Activated naive CD4-positive, alpha-beta T cell treated with anti-CD3 and anti-CD28 coated beads for 36 hours (primary cell): Measurements from ENCODE around the gene BCL2. TPM values are rescaled to one million over a fixed set of nuclear protein-coding genes. Genes with fewer than 3 reads are reported as not detected.
"Not testable (repeated sequence)": the region's sequence is repeated elsewhere in the genome, so short reads cannot be mapped to it uniquely, and the experiment has no call there.

Experiments
- CTCF ChIA-PET: fragments of 350-600 bp; sonication (Branson Sonifier 250); formaldehyde crosslinking; loops from one replicate; lab custom pipeline; 2021; ENCODE audit warnings: antibody characterized with exemption; lab: Charles Lee
- DNase-seq: peaks from one replicate; pipeline ENCODE4 v3.0.0-alpha.2; 2020
- H3K27ac Mint-ChIP-seq: one replicate; pipeline ENCODE4 v1.8.0; 2021; ENCODE audit warnings: mild to moderate bottlenecking, mixed read lengths
- H3K27me3 Mint-ChIP-seq: one replicate; pipeline ENCODE4 v1.8.0; 2021; ENCODE audit warnings: low read depth, mixed read lengths
- H3K36me3 Mint-ChIP-seq: one replicate; pipeline ENCODE4 v1.8.0; 2021; ENCODE audit warnings: low read depth, mixed read lengths
- H3K4me1 Mint-ChIP-seq: one replicate; pipeline ENCODE4 v1.8.0; 2021; ENCODE audit warnings: low read depth, mixed read lengths
- H3K4me3 Mint-ChIP-seq: one replicate; pipeline ENCODE4 v1.8.0; 2021; ENCODE audit warnings: mild to moderate bottlenecking, moderate library complexity, mixed read lengths
- H3K9me3 Mint-ChIP-seq: one replicate; pipeline ENCODE4 v1.8.0; 2021; ENCODE audit warnings: mixed read lengths
- intact Hi-C: fragments of 100-400 bp; cut with micrococcal nuclease; formaldehyde crosslinking; loops from one replicate; pipeline ENCODE4 v1.15.1; 2023
- total RNA-seq, 2 experiments: library from RNA; stranded (reverse); gene quantifications; one replicate each; pipeline ENCODE4 v1.2.3, GENCODE V29; 2021

Gene BCL2
- 10 to 100 TPM; 48.4 to 49.6 TPM for total RNA-seq

DNA sequence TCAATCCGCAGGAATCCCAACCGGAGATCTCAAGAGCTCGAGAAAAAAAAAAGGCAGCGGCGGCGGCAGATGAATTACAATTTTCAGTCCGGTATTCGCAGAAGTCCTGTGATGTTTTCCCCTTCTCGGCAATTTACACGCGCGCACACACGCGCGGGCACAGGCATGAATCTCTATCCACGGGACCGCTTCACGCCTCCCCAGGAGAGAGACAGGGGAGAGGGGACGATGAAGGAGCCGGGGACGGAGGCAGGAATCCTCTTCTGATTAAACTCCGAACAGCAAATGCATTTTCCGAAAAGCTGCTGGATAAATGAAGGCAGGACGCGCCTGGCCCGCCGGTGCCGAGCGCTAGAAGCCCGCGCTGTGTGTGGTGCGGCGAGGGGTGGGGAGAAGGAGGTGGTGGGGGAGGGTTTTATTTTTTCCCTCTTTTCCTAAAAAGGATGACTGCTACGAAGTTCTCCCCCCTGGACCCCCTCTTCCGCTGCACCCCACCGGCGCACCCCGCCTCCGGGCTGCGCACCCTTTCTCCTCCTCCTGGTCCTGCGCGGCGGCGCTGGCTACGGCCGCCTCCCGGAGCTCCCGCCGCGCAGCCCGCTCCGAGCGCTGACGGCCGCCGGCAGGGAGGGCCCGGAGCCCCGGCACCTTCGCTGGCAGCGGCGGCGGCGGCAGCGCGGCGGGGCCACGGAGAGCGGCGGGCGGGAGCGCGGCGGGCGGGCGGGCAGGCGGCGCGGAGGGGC is at the start of gene BCL2:
Gene BCL2, minus strand, starts transcription at position 387 of the 740 bp plus-strand sequence.
- CTCF ChIA-PET, result interaction anchor here (1.1 to 3.6 kb wide), 18 partner anchors 12 to 305 kb away, joined by 3 to 84 read pairs (median 10); no protein-coding TSS in a partner anchor
- Mint-ChIP-seq H3K27ac (peak within 1 kb of the TSS; percentile 97), H3K9me3 (no peaks in the 10 kb centered on the region), H3K4me1 (peaks cover 31% of the 10 kb centered on the region), H3K4me3 (peak within 1 kb of the TSS; percentile 98), H3K27me3 (no peaks in the 10 kb centered on the region), H3K36me3 (peaks cover 30% of the 10 kb centered on the region)
- peak; percentile 57 for DNase-seq
- intact Hi-C loops, result loop anchor here (1.0 to 5.0 kb wide), 7 partner anchors 47 to 1133 kb away; partner anchors contain the start of genes PHLPP1, PIGN, RELCH and SERPINB8

DNA sequence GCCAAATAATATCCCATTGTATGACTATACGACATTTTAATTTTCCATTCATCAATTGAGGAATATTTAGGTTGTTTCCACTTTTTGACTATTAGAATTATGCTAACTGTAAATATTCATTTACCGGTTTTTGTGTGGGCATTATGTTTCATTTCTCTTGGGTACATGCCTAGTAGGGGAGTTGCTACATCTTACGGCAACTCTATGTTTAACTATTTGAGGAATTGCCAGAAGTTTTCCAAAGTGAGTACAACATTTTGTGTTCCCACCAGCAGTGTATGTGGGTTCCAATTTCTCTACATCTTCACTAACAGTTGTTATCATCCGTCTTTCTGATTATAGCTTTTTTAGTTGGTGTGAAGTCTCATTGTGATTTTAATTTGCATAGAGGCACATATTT is 49.0 kb upstream of the BCL2 start:
- H3K27me3 Mint-ChIP-seq, result no peaks in the 10 kb centered on the region
- peaks cover 17% of the 10 kb centered on the region for H3K36me3 Mint-ChIP-seq
- CTCF ChIA-PET, result interaction anchor here (0.7 to 1.7 kb wide), 2 partner anchors 62 to 293 kb away, joined by 3 read pairs; no protein-coding TSS in a partner anchor
- H3K4me1 Mint-ChIP-seq, result peaks cover 26% of the 10 kb centered on the region
- peak overlapping the region; percentile 84 for H3K4me3 Mint-ChIP-seq
- intact Hi-C loops, result loop anchor here (5.0 to 10.0 kb wide), 4 partner anchors 131 to 846 kb away; partner anchors contain the start of gene ZCCHC2
- H3K9me3 Mint-ChIP-seq, result peaks cover 15% of the 10 kb centered on the region
- DNase-seq, result no peak
- H3K27ac Mint-ChIP-seq, result peak overlapping the region; percentile 40

DNA sequence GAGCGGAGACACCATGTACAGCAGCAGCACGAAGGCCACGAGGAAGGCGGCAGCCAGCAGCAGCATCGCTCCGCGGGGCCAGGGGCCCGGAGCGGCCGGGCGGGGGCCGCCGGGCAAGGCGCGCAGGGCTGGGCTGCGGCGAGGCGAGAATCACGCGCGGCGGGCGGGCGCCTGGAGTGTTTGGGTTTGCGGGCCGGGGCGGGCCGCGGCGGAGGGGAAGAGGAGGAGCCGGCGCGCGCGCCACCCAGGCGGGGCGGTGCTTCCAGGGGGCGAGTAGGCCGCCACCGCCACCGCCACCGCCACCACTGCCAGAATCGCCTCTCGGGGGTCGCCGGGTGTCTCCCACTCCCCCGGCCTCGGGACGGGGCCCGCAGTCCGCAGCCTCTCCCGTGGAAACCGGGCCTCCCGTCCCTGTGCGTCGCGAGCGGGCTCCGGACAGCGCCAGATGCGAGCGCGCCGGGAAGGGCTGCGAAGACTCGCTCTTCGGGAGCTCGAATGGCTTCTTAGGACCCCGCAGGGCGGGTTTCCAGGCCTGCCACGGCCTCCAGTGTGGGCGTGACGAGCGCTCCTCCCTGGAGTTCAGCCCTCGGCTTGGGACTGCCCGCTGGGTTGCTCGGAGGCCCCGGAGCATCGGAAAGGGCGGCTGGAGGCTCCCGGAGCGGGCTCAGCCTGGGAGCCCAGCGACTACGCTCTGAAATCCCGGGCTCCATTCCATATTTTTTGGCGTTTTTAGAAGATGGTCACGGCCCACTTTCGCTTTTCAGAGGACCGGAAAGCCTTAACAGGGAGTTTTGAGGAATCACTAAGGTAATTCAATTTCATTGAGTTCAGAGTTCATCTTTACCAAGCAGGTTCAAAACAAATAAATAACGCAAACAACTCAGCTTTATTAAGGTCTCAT is 47.7 kb upstream of the BCL2 start, which contains the start of gene KDSR:
Gene KDSR, minus strand, starts transcription at position 154 of the 901 bp plus-strand sequence. Its CDS starts 88 bp downstream, at position 66.
- H3K27me3 Mint-ChIP-seq, result no peaks in the 10 kb centered on the region
- intact Hi-C loops, result loop anchor here (1.0 to 10.0 kb wide), 10 partner anchors 12 to 845 kb away; partner anchors contain the start of genes PHLPP1, SERPINB8, VPS4B and ZCCHC2
- peaks cover 15% of the 10 kb centered on the region for H3K9me3 Mint-ChIP-seq
- CTCF ChIA-PET, result interaction anchor here (0.7 to 1.7 kb wide), 4 partner anchors 72 to 292 kb away, joined by 3 read pairs; no protein-coding TSS in a partner anchor
- H3K4me1 Mint-ChIP-seq, result peaks cover 26% of the 10 kb centered on the region
- H3K27ac Mint-ChIP-seq, result peak within 1 kb of the TSS; percentile 79
- peaks cover 25% of the 10 kb centered on the region for H3K36me3 Mint-ChIP-seq
- peak within 1 kb of the TSS; percentile 84 for H3K4me3 Mint-ChIP-seq
- DNase-seq, result peak; percentile 85

DNA sequence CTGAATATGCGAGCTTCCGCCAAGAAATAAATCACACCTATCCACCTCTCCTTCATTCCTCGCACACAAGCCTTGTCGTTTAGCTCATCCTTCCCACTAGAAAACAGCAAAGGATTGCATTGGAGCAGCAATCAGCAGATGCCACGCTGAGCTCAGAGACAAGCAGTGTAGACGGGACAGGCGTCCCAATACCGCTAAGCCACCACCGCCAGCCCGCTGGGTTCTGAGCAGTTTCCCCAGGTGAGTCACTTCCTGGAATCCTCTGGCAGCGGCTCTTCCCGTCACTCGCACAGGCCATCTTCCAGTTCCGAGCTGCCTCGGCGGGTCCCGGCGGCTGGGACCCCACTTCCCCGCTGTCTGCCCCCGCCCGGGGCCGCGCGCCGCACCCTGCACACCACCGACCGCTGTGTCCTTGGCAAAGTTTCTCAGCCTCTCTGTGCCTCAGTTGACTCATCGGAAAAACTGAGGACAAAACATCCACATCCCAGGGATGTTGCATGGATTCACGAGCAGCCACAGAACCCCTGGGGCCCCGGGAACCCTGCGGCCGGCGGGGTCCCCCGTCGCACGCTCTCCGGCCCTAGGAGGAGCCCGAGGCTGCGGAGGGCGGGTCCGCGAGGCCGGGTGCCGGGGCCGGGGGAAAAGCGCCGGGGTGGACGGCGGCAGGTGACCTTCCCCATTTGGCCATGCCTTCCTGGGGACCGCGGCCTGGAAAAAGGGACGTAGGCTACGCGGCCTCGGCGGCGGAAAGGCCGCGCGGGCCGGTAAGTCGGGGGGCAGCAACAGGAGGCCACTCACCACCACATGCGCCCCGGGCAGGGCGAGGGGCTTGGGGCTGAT is 46.9 kb upstream of the BCL2 start:
- Mint-ChIP-seq H3K36me3 (peaks cover 30% of the 10 kb centered on the region), H3K4me1 (peaks cover 26% of the 10 kb centered on the region), H3K27ac (peak overlapping the region; percentile 54), H3K27me3 (no peaks in the 10 kb centered on the region), H3K9me3 (peaks cover 15% of the 10 kb centered on the region), H3K4me3 (peak overlapping the region; percentile 84)
- CTCF ChIA-PET, result interaction anchor here (1.2 to 2.2 kb wide), 3 partner anchors 45 to 243 kb away, joined by 3 to 11 read pairs (median 3); no protein-coding TSS in a partner anchor
- peak; percentile 87 for DNase-seq
- intact Hi-C loops, result loop anchor here (1.0 to 10.0 kb wide), 14 partner anchors 13 to 1179 kb away; partner anchors contain the start of genes PHLPP1, PIGN, RELCH and SERPINB8

DNA sequence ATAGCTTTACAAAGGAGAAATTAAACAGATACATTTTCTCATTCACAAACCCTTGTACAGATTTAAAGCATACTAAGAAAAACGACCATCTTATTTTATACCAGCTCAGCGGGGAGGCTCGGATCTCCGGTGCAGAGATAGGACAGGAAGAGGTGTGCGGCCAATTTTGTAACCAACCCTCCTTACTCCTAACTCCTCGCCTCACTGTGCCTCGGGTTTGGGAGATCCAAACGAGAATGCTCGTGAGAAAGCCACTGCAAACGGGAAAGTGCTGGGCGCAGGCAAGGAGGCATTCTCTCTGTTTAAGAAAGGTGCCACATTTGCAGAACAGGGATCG is 46.3 kb upstream of the BCL2 start:
- H3K4me3 Mint-ChIP-seq, result peak overlapping the region; percentile 84
- H3K27me3 Mint-ChIP-seq, result no peaks in the 10 kb centered on the region
- CTCF ChIA-PET, result interaction anchor here (0.8 to 2.2 kb wide), 6 partner anchors 8 to 349 kb away, joined by 3 to 11 read pairs (median 3); no protein-coding TSS in a partner anchor
- H3K36me3 Mint-ChIP-seq, result peaks cover 32% of the 10 kb centered on the region
- peak overlapping the region; percentile 43 for H3K27ac Mint-ChIP-seq
- intact Hi-C loops, result loop anchor here (1.0 to 10.0 kb wide), 10 partner anchors 45 to 1179 kb away; partner anchors contain the start of genes PHLPP1, PIGN, RELCH and ZCCHC2
- H3K9me3 Mint-ChIP-seq, result peaks cover 15% of the 10 kb centered on the region
- peaks cover 26% of the 10 kb centered on the region for H3K4me1 Mint-ChIP-seq
- DNase-seq, result peak; percentile 20

DNA sequence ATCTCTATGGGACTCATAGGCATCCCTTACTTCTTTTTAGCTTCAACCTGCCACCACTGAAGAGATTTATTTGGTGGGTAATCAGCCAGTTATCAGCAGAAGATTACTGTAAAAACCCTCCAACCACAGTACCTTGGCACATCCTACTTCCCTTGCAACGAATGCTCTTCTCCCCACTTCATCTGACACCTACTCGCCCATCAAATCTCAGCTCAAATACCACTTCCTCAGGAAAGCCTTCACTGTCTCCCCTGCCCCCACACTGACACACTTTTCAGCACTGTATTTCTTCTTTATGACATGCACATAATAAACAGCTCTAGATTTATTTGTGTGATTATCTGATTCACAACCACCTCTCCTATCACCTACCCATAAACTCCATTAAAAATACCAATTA is 44.4 kb upstream of the BCL2 start:
- peak overlapping the region; percentile 6 for H3K27ac Mint-ChIP-seq
- H3K36me3 Mint-ChIP-seq, result peaks cover 33% of the 10 kb centered on the region
- H3K27me3 Mint-ChIP-seq, result no peaks in the 10 kb centered on the region
- H3K4me1 Mint-ChIP-seq, result peaks cover 25% of the 10 kb centered on the region
- H3K9me3 Mint-ChIP-seq, result peaks cover 6% of the 10 kb centered on the region
- intact Hi-C loops, result loop anchor here (10.0 kb wide), 1 partner anchor 211 kb away; no protein-coding TSS in a partner anchor
- no peak overlapping the region for H3K4me3 Mint-ChIP-seq
- DNase-seq, result peak; percentile 40
- CTCF ChIA-PET, result interaction anchor here (0.6 to 2.3 kb wide), 4 partner anchors 40 to 75 kb away, joined by 3 to 6 read pairs (median 4); no protein-coding TSS in a partner anchor

DNA sequence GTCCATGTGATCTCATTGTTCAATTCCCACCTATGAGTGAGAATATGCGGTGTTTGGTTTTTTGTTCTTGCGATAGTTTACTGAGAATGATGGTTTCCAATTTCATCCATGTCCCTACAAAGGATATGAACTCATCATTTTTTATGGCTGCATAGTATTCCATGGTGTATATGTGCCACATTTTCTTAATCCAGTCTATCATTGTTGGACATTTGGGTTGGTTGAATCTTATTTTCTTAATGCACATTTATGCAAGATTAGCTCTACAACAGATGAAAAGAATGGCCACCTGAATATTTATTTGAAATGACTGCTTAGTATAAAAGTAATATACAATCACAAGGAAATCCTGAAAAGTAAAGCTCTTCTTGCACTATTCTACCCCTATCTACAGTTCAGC is 43.9 kb upstream of the BCL2 start:
- H3K4me3 Mint-ChIP-seq, result not testable (repeated sequence)

DNA sequence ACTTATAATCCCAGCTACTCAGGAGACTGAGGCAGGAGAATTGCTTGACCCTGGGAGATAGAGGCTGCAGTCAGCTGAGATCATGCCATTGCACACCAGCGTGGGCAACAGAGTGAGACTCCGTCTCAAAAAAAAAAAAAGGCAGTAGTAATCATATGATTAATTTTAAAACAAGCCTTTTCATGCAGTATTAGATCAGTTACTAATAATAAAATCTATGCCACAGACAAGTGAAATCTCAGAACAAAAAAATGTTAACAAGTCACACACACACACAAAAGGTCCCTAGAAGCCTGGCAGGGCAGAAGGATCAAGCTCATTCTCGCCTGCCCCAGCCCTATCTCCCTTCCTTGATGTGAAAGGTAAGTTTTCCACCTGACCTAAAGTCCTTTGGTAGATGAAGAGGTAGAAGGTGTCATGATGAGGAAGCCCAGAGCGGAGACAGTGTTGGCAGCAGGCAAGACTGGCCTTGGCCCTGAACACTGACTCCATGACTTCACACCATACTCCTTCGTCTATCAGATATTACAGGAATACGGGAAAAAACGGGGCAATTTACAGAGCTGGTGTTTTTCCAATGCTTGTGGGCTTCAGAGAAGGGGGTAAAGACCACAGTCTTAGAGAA is 36.8 kb upstream of the BCL2 start:
- Mint-ChIP-seq H3K4me1 (no peaks in the 10 kb centered on the region), H3K4me3 (no peak overlapping the region), H3K27me3 (no peaks in the 10 kb centered on the region), H3K27ac (no peak overlapping the region), H3K9me3 (no peaks in the 10 kb centered on the region), H3K36me3 (peaks cover 38% of the 10 kb centered on the region)
- DNase-seq, result no peak
- intact Hi-C loops, result no loop called here
- CTCF ChIA-PET, result interaction anchor here (0.5 to 1.7 kb wide), 4 partner anchors 16 to 741 kb away, joined by 4 to 6 read pairs (median 4); no protein-coding TSS in a partner anchor

More for the DNA sequence above, 43.9 kb upstream of the BCL2 start:
- DNase-seq, H3K27ac Mint-ChIP-seq, H3K9me3 Mint-ChIP-seq, H3K27me3 Mint-ChIP-seq: not testable (repeated sequence)
- CTCF ChIA-PET, result interaction anchor here (0.6 to 2.3 kb wide), 4 partner anchors 39 to 76 kb away, joined by 3 to 6 read pairs (median 4); no protein-coding TSS in a partner anchor
- intact Hi-C loops, result loop anchor here (10.0 kb wide), 1 partner anchor 211 kb away; no protein-coding TSS in a partner anchor
- Mint-ChIP-seq H3K36me3 (peaks cover 31% of the 10 kb centered on the region), H3K4me1 (peaks cover 19% of the 10 kb centered on the region)

DNA sequence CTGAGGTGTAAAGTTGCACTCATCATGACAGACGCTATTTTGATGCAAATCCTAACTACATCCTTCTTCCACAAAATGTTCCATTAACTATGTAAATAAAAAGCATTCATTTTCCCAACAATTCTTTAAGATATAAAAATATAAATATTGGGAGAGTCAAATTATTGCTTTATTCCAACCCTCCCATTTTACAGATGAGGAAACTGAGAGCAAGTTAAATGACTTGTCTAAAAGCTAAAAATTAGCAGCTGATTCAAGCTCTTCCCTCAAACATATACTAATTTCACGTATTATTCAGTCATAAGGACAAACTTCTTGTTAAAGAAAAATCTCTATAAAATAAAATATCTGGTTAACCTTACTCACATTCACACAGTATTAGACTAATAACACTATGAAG is 30.7 kb upstream of the BCL2 start:
- no peaks in the 10 kb centered on the region for H3K4me1 Mint-ChIP-seq
- H3K27me3 Mint-ChIP-seq, result no peaks in the 10 kb centered on the region
- H3K9me3 Mint-ChIP-seq, result no peaks in the 10 kb centered on the region
- H3K36me3 Mint-ChIP-seq, result peaks cover 48% of the 10 kb centered on the region
- intact Hi-C loops, result no loop called here
- no peak overlapping the region for H3K27ac Mint-ChIP-seq
- CTCF ChIA-PET, result interaction anchor here (0.8 to 1.2 kb wide), 2 partner anchors 11 to 88 kb away, joined by 5 read pairs; no protein-coding TSS in a partner anchor
- H3K4me3 Mint-ChIP-seq, result no peak overlapping the region
- no peak for DNase-seq

DNA sequence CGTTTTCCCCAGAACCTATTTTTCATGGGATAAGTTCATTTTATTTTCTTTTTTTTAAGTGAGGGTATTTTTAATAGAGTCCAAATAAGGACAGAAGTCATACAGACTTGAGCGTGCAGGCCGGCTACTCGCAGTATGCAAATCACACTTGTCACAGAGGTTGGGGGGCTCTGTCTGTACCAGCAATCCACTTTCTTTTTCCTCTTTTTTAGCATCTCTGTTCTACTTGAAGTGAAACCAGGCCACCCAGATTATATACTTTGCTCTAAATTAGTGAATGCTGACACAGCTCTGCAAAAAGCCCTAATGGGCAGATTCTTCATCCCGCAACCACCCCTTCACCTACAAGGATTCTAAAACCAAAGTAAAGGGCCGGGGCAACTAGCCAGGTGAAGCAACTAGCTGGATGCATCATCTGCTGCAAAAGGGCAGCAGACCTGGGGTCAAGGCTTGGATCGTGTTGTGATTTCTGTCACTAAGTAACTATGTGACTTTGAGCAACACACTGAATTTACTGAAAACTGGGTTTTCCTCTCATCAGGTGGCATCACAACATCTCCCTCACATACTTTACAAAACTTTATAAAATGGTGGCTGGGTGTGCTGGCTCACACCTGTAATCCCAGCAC is 29.1 kb upstream of the BCL2 start:
- H3K27me3 Mint-ChIP-seq, result no peaks in the 10 kb centered on the region
- H3K4me1 Mint-ChIP-seq, result no peaks in the 10 kb centered on the region
- H3K36me3 Mint-ChIP-seq, result peaks cover 52% of the 10 kb centered on the region
- H3K4me3 Mint-ChIP-seq, result no peak overlapping the region
- no peaks in the 10 kb centered on the region for H3K9me3 Mint-ChIP-seq
- DNase-seq, result no peak
- CTCF ChIA-PET, result interaction anchor here (1.0 to 1.1 kb wide), 2 partner anchors 9 to 91 kb away, joined by 3 read pairs; no protein-coding TSS in a partner anchor
- intact Hi-C loops, result no loop called here
- H3K27ac Mint-ChIP-seq, result no peak overlapping the region
